HG02678 (cell line): Measurements from ENCODE around the gene NDUFB2.
"Not testable (repeated sequence)": the region's sequence is repeated elsewhere in the genome, so short reads cannot be mapped to it uniquely, and the experiment has no call there.

Source experiments
- ATAC-seq: cut with Tn5 transposase; IDR thresholded peaks from one replicate; pipeline ENCODE4 v1.9.1; 2021; ENCODE audit warnings: mild to moderate bottlenecking, moderate library complexity; ENCODE audit not compliant: unreplicated experiment

Gene NDUFB2

DNA sequence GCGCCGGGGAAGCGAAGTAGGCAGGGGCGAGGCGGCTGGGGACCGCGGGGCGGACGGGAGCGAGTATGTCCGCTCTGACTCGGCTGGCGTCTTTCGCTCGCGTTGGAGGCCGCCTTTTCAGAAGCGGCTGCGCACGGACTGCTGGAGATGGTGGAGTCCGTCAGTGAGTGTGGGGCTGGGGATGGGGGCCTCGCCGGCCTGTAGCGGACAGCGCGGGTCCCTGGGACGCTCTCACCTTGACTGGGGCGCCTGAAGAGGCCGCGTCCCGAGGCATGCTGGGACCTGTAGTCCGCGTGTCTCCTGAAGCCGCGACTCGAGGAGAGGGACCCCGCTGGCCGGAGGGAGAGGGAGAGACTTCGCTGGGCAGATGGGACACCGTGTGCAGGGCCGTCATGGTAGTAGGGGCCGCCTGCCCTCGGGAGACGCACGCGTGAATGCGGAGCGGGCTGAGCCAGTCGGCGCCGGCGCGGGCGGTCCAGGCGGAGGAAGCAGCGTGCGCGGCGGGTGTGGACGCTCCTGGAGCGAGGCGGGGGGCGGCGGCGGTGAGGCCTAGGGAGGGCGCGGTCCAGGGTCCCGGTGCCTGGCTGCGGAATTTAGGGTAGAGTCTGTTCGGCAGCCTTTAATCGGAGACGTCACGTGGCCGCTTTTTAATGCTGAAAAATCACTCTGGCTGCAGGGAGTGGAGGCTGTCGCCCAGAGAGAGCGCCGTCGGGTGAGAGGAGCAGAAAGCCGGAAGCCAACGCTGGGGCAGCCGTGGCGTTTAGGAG, at the start of gene NDUFB2:
Gene NDUFB2 (plus strand): TSS at position 29 of the 767 bp plus-strand sequence. CDS start 37 bp downstream, at position 66.
- peak; percentile 94 for ATAC-seq

DNA sequence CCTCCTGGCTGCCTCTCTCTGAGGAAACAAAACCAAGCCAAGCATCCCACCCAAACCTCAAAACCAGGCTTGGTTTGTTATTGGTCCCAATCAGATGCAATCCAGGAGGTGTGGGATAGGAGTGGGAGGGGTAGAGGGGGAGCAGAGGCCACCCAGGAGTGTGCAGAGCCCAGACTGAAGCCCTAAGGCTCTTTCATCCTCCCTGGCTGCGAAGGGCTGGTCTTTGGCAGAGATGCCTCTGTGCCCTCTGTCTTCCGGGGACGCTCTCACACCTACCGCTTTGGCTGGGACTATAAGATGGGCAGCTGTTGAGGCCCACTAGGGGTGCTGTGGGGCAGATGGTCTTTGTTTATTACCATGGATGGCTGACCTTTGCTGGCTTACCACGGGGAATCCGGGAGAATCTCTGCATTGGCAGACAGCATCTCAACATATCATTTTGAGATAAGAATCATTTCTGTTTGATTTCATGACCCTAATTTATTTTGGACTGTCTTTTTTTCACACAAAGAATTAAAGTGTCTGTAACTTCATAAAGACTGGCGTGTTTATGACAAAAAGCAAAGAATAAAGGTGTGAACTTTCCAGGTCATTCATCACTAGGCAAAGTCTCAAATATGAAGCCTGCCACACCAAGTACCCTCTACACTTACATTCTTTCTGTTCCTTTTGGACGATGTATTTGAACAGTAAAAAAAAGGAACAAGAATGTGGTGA, 49.4 kb upstream of the NDUFB2 start:
- ATAC-seq: peak; percentile 91

DNA sequence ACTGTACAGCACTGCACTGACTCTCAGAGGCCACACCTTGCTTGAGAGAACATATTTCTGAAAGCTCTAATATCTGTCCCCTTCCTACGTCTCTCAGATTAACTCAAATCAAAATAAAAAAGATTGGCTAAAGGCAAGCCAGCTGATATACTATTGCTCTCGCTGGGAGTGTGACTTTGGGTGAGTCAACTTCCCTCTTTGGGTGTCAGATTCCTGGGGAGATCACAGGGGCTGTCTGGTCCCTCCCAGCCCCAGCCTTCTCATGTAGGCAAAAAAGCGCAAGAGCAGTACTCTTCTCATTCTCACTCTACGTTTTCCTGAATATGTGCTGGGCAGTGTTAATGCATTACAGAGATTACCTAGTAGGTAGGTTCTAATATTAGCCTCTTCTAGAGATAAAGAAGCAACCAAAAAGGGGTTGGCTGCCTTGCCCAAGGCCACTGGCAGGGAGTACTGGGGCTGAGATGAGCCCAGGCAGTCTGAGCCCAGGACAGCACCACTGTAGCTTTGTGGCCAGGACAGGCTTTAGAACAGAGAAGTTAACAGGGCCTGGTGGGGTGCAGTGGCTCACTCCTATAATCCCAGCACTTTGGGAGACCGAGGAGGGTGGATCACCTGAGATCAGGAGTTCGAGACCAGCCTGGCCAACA, 46.8 kb upstream of the NDUFB2 start:
- no peak for ATAC-seq

DNA sequence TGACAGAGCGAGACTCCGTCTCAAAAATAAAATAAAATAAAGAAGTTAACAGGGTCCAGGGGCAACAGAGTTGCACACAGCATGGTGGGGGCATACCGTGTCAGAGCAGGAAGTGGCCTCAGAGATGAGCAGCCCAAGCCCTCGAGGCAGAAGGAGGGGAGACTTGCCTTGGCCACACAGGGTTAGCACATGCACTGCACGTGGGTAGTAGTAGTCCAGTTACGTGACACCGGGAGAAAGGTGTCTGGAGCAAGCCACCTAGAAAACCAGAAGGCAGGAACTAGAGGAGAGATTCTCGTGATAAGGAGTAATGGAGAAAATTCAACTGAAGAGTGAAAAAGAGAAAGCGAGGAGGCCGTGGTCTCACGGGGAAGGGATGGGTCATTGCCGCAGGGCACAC, 46.1 kb upstream of the NDUFB2 start:
- ATAC-seq: no peak

DNA sequence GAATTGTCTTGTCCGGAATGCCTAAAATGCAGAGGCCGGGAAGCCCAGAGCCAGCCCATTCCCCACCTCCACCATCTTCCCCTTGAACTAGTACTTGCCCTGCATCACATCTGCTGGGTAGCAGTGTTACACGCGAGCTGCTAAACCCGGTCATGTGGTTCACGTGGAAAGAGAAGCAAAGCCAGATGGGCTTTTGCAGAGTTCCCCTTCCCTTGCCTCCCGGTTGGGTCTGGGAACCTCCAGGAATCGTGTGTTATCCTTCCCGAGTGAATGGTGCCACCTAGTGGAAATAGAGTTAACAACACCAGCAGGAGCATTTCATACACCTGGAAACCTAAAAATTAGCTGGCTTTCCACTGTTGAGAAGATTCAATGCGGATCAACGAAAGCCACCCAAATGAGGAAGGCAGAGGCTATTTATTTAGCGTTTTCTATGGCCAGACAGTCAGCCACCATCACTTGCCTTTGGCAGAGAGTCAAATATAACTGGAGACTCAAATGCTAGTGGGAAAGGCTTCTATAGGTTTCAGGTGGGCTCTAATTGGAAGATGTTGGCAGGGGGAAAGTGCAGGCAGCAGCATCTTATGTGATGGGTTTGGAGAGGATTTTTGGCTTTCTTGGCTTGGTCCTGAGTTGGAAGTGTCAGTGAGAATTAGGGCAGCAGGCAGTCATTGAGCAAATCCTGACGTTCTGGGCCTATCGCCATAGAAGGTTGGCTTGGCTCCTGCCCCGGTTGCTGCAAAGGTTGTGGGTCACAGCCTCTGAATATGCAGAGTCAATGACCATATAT, 43.0 kb upstream of the NDUFB2 start:
- no peak for ATAC-seq

DNA sequence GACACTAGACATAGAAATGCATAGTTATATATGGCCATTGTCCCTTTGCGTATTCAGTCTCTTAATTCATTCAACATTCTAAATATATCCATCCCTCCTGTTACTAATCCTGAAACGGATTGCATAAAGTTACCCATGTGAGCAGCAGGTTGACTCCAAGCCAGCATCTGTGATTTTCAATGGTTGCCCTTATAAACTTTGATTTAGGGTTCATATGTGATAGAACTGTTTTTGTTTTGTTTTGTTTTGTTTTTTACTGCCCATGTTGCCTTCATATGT, 42.5 kb upstream of the NDUFB2 start:
- ATAC-seq: no peak

DNA sequence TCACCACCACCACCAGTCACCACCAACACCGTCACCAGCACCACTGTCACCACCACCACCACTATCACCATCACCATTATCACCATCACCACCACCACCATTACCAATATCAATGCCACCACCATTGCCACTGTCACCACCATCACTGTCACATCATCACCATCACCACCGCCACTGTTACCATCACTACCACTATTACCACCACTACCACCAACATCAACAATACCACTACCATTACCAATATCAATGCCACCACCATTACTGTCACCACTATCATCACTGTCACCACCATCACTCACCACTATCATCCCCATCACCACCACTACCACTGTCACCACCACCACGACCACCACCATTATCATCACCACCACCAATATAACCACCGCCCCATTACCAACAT, 41.8 kb upstream of the NDUFB2 start:
- ATAC-seq: no peak

DNA sequence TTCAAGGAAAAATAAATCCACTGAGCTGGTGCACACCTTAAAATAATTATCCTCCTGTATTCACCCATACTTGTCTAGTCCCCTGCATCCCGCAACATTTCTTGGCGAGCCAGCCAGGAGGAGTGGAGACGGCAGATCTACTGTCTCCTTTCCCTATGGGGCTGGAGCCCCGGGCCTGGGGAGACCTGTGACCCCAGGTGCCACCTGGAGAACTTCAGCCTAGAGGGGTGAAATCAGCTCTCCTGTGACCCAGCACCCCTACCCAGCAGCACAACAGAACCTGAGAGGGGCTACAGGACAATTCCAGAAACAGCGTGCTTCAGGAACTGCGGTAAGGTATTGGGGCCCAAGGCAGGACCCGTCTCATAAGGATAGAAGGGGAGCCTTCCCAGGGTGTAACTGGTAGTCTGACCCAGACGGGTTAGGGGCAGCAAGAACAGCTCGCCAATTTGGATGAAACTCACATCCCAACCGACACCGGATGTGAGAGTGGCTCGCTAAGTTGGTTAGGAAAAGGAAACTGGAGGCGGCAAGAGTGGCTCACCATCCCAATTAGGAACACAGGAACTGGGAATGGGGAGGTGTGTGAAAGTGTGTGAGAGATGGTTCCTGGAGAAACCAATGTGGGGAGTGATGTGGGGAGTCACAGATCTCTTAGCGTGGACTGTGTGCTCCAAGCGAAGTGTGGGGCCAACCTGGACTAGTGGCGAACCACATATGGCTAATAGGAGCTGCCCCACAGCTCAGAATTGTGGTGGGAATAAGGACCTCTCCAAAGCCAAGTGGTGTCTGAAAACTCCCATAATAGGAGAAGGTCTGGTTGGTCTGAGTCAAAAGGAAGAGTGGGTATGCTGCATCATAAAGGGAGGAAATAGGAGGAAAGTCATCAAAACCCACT, 40.7 kb upstream of the NDUFB2 start:
- ATAC-seq: no peak

DNA sequence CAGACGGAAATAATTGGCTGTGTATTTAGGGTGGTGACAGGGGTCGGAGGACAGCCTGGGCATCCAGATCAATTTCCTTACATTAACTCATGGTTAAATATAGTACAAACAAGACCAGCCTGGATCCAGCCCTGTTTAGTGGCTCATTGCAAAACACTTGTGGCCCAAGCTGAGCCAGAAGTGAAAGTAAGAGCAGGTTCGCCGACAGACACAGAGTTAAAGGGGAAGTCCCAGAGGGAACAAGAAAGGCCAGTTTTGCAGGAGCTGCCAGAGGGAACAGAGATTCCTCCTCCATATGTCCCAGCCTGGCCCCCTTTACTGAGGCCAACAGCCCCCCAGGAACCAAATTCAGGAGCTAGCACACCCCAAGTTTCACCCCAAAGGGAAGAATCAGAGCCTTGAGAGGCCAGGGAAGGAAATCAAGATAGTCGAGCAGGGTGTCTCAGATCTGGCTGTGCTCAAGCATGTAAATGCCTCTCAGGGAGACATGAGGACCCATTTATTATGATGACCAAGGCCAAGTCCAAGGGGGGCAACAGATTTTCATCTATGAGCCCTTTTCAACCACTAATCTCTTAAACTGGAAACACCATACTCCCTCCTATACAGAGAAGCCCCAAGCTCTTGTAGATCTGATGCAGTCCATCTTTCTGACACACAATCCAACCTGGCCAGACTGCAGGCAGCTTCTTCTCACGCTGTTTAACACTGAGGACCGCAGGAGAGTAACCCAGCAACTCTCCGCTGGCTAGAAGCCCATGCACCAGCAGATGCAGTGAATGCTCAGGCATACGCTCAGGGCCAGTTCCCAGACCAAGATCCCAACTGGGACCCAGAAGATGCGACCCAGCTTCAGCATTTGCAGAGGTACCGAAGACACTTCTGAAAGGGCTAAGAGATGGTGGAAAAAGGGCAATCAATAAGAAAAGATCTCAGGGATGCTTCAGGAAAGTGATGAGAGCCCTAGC, 39.7 kb upstream of the NDUFB2 start:
- peak; percentile 91 for ATAC-seq

DNA sequence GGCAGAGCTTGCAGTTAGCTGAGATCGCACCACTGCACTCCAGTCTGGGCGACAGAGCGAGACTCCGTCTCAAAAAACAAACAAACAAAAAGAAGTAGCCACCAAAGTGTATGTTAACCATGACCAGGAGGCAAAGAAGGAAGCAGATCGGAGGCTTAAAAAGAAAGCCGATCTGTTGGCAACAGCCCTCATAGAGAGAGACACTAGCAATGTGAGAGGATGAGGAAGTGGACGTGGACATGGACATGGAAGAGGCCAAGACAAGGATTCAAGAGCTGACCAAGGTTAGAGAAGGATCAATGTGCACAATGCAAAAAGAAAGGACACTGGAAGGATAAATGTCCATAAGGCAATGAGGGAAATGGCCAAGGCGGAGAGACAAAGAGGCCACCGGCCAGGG, 38.6 kb upstream of the NDUFB2 start:
- ATAC-seq: no peak

DNA sequence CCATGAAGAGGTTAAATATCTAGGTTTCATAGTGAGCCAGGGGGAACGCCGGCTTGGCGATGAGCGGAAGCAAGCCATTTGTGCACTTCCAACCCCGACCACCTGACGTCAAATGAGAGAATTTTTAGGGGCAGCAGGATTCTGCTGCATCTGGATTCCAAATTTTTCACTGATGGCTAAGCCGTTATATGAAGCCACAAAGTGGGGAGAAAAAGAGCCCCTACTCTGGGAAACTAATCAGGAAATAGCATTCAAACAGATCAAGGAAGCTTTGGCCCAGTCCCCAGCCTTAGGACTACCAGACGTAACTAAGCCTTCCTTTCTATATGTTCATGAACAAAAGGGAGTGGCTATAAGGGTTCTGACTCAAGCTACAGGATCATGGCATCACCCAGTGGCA, 36.7 kb upstream of the NDUFB2 start:
- ATAC-seq: no peak

DNA sequence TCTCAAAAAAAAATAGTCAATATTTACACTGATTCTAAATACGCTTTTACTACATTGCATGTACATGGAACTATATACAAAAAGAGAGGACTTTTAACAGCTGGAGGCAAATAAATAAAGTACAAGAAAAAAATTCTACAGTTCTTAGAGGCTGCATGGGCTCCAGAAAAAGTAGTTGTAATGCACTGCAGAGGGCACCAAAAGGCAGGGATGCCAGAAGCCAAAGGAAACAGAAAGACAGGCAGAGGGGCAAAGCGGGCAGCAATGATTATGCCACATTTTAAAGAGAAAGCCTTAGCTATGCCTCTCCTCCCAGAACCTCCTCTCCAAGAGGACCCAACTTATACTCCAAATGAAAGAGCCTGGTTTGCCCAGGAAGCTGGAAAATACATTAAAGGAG, 35.4 kb upstream of the NDUFB2 start:
- ATAC-seq: no peak

DNA sequence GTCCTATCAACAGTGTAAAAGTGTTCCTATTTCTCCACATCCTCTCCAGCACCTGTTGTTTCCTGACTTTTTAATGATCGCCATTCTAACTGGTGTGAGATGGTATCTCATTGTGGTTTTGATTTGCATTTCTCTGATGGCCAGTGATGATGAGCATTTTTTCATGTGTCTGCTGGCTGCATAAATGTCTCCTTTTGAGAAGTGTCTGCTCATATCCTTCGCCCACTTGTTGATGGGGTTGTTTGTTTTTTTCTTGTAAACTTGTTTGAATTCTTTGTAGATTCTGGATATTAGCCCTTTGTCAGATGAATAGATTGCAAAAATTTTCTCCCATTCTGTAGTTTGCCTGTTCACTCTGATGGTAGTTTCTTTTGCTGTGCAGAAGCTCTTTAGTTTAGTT, 33.6 kb upstream of the NDUFB2 start:
- not testable (repeated sequence) for ATAC-seq

DNA sequence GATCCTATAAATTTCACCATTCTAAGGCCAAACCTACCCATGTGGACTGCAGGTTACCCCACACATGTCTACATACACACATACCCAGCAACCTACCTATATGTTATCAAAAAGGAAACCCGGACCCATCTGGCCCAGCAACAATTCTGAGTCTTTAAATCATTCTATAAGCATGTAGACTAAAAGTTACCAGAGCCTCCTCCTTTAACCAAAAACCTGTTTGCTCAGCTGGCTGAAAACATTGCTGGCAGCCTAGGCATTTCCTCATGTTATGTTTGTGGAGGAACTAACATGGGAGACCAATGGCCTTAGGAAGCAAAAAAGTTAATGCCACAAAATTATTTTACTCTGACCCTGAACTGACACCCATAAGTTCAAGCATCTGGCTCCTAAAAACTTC, 29.0 kb upstream of the NDUFB2 start:
- ATAC-seq: no peak

DNA sequence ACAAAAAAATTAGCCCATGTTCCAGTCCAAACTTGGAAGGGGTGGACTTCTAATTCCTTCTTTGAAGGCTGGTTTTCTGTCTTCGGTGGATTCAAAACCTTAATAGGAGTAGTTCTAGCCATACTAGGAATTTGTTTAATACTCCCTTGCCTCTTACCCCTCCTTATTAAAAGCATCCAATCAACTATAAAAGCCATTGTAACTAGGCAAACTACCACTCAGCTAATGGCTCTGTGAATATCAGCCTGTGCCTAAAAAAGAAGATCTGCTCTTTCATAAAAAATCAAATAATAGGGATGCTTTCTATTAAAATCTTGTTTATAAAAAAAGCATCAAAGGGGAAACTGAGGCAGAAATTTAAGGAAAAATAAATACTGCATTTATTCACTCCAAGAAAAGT, 27.9 kb upstream of the NDUFB2 start:
- no peak for ATAC-seq

DNA sequence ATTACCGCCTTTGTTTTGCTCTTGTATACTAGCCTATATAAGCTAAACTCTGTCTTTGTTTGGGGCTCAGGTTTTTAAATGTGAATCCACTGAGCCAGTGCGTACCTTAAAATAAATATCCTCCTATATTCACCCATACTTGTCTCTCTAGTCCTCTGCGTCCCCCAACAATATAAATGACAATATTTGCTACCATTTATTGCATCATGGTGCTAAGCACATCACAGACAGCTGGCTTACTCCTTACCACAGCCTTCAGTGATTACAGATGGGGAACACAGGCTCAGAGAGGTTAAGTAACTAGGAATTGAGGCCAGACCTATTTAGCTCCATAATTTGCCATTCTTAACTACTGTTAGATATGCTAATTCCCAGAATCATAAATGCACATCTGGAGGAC, 27.2 kb upstream of the NDUFB2 start:
- no peak for ATAC-seq

DNA sequence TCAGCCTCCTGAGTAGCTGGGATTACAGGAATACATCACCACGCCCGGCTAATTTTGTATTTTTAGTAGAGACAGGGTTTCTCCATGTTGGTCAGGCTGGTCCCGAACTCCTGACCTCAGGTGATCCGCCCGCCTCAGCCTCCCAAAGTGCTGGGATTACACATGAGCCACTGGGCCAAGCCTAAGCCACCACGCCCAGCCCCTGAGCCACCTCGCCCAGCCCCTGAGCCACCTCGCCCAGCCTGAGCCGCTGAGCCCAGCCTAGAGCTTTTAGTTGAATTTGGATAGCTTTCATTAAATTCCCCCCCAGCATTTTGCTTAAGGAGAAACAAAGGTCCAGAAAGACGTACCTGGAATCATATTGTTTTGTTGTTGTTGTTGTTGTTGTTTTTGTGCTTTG, 26.6 kb upstream of the NDUFB2 start:
- not testable (repeated sequence) for ATAC-seq

DNA sequence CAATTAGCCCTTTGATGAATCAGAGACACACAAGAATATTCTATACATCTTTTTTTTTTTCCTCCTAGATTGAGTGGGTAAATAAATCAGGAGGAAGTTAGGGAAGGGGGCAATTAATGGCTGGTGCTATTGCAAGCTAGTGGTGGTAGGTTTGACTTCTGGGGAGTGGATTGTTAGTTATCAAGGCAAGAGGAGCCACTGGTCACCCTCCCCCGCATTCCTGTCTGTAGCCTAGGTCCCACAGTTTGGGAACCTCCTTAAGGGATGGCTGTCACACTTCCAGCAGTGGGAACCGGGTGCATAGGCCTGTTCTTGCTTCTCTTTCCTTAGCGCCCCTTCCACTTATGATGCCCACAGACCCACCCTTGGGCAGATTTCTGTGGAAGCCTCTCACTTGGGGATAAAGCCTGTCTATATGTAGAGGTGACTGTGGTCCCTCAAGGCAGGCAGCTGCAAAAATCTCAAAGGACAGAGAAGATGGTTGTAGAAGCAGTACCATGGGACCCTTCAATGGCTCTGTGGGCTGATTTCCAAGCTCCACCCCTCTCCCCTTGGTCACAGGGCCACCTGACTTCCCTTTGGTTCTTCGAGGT, 26.1 kb upstream of the NDUFB2 start:
- no peak for ATAC-seq

DNA sequence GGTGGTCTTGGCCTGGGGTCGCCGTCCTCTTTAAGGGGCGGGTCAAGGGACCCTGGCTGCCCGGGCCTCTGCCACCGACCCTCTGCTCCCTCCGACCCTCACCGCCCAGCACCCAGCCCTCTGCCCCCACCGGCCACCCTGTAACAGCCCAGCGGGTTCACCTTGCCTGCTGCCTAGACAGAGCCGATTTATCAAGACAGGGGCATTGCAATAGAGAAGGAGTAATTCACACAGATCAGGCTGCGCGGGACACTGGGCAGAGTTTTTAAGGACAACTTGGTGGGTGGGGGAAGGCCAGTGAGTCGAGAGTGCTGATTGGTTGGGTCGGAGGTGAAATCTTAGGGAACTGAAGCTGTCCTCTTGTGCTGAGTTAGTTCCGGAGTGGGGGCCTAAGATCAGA, 24.5 kb upstream of the NDUFB2 start:
- no peak for ATAC-seq
